ENCODE results near the gene CCR2.

- TF ChIP-seq TEAD4 (IDR thresholded peaks at IDR 0.05; ENCODE audit: borderline replicate concordance, insufficient read depth) (no peak), TAF1 (IDR thresholded peaks at IDR 0.05; ENCODE audit: borderline replicate concordance, low read depth, low read length) (no peak), CTCF (IDR thresholded peaks at IDR 0.05) (no peak), EP300 (IDR thresholded peaks at IDR 0.05; ENCODE audit: borderline replicate concordance in 1 of 2, low read depth in 1 of 2, low read length in 1 of 2) (no peak), REST (IDR thresholded peaks at IDR 0.05; ENCODE audit: low read depth, low read length) (no peak), GATA2 (CRISPR knock-in tag; IDR thresholded peaks at IDR 0.05) (no peak), CHD2 (IDR thresholded peaks at IDR 0.05; ENCODE audit: low read length, partially characterized antibody) (no peak), NRF1 (IDR thresholded peaks at IDR 0.05; ENCODE audit: low read depth, low read length) (no peak), FOSL2 (IDR thresholded peaks at IDR 0.05; ENCODE audit: borderline replicate concordance, low read depth) (no peak), RAD21 (IDR thresholded peaks at IDR 0.05; ENCODE audit: low read length) (no peak)
- TF ChIP-seq, protein P1, sequence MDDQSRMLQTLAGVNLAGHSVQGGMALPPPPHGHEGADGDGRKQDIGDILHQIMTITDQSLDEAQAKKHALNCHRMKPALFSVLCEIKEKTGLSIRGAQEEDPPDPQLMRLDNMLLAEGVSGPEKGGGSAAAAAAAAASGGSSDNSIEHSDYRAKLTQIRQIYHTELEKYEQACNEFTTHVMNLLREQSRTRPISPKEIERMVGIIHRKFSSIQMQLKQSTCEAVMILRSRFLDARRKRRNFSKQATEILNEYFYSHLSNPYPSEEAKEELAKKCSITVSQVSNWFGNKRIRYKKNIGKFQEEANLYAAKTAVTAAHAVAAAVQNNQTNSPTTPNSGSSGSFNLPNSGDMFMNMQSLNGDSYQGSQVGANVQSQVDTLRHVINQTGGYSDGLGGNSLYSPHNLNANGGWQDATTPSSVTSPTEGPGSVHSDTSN (IDR thresholded peaks at IDR 0.05): no peak
- TF ChIP-seq, protein P2, sequence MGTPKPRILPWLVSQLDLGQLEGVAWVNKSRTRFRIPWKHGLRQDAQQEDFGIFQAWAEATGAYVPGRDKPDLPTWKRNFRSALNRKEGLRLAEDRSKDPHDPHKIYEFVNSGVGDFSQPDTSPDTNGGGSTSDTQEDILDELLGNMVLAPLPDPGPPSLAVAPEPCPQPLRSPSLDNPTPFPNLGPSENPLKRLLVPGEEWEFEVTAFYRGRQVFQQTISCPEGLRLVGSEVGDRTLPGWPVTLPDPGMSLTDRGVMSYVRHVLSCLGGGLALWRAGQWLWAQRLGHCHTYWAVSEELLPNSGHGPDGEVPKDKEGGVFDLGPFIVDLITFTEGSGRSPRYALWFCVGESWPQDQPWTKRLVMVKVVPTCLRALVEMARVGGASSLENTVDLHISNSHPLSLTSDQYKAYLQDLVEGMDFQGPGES (IDR thresholded peaks at IDR 0.05; ENCODE audit: low read depth, low read length): no peak
- TF ChIP-seq, protein P3, sequence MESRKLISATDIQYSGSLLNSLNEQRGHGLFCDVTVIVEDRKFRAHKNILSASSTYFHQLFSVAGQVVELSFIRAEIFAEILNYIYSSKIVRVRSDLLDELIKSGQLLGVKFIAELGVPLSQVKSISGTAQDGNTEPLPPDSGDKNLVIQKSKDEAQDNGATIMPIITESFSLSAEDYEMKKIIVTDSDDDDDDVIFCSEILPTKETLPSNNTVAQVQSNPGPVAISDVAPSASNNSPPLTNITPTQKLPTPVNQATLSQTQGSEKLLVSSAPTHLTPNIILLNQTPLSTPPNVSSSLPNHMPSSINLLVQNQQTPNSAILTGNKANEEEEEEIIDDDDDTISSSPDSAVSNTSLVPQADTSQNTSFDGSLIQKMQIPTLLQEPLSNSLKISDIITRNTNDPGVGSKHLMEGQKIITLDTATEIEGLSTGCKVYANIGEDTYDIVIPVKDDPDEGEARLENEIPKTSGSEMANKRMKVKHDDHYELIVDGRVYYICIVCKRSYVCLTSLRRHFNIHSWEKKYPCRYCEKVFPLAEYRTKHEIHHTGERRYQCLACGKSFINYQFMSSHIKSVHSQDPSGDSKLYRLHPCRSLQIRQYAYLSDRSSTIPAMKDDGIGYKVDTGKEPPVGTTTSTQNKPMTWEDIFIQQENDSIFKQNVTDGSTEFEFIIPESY (IDR thresholded peaks at IDR 0.05; ENCODE audit: borderline replicate concordance, low read depth): no peak
These were observed 32.3 kb downstream of the CCR2 start for GRCh38 chr3:46386205-46386604.
